ENCODE measurements around the gene DAND5.

The DAND5 gene

DNA sequence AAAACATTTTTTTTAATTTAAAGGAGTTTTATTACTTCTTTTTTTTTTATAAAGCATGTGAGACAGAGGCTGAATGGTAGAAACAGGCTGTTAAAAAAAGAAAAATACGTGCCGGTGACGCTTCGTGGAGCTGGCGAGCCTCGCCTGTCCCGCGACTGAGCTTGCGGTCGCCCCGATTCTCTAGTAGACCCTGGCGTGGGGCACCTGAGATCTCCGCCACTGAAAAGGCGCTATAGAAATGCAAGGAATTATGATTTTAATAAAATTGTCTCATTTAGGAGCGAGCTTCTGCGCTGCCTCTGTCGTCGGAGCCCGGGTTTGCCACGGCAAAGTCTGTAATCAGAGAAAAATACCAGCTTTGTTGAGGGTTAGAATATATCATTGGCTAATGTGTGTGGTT is 44.3 kb downstream of the DAND5 start:
- H3K4me3 ChIP-seq (ENCODE audit: low read depth, low read length): peak overlapping the region; percentile 16

DNA sequence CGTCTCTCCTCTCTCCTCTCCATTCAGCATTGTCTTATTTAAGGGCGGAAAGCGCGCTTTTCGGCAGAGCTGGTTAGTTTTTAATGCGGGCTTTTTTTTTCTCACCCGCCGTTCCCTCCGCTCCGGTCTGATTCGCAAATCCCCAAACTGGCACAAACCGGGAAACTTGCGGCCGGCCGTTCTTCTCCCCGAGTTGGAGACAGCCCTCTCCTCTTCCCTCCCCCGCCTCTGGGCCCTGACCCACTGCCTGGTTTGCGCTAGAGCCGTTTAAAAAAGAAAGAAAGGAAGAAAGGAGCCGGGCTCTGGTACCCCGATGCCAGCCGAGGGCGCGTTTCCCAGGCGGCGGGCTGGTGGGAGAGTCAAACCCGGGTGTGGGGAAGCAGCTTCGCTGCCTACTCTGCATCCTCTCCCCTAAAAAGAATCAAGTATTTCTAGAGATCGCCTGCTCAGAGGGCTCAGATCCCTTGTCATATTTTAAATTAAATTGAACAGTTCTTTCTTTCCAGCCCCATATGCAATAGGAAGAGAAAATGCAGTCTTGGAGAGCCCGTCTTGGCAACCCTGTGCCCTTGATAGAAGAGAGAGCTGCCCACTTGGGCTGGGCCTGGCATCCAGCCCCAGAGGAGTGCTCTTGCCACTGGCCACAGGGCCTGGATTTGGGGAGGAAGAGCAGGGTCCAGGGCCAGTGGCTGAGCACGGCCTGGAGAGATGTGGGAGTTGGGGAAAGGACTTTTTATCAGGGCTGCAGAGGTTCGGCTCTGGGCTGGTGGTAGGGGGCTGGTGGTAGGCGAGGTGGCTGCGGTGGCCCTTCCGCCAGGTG is 44.9 kb downstream of the DAND5 start:
- no peak for TF ChIP-seq CTCF (IDR thresholded peaks at IDR 0.05; ENCODE audit: low read depth, low read length)
- in situ Hi-C loops (cut with HindIII; ENCODE audit: low sequenced_read_pairs): no loop called here
- H3K4me3 ChIP-seq (ENCODE audit: low read depth, low read length): peak overlapping the region; percentile 16
- DNase-seq (ENCODE audit: low read depth, low spot score): no peak

More for the DNA sequence above, 44.3 kb downstream of the DAND5 start:
- no peak for TF ChIP-seq CTCF (IDR thresholded peaks at IDR 0.05; ENCODE audit: low read depth, low read length)
- no peak for DNase-seq (ENCODE audit: low read depth, low spot score)
- in situ Hi-C loops (cut with HindIII; ENCODE audit: low sequenced_read_pairs): no loop called here

- no peak for TF ChIP-seq CTCF (IDR thresholded peaks at IDR 0.05; ENCODE audit: low read depth, low read length)
- in situ Hi-C loops (cut with HindIII; ENCODE audit: low sequenced_read_pairs): no loop called here
- no peak overlapping the region for H3K4me3 ChIP-seq (ENCODE audit: low read depth, low read length)
These were observed 45.5 kb downstream of the DAND5 start for GRCh38 chr19:13014921-13015280.

DNA sequence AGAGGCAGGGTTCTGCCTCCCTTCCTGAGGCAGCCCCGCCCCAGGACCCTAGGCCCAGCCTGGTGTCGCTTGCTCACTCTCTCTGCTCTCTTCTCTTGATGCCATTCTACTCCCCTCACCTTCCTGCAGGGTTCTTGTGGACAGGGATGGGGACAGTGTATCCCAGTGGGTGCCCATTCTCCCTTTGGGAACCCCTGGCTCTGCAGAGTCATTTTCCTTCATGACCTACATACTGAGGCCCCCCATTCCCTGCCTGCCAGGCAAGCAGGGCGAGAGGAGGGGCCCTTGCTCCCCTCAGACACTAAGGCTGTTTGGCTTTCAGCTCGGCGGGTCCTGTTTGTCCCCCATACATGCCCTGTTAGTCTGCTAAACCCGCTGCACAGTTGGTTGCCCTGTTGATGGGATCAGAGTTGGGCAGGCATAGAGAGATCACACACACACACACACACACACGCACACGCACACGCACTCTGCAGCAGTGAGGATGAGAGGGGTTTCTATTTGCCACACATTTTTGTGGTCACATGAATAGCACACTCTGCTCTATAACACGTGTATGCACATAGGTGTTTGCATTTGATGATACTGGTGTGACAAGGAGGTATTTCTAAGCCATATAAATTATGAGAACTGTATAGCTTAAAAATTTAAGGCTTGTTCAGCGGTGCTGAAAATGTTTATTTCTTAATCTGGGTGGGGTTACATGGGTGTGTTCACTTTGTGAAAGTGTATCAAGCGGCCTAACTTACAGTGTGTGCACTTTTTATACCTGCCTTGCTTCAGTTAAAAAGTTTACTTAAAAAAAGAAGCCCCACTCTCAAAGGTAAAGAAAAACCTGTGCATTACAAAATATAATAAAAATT is 46.2 kb downstream of the DAND5 start:
- no peak for TF ChIP-seq CTCF (IDR thresholded peaks at IDR 0.05; ENCODE audit: low read depth, low read length)
- no peak overlapping the region for H3K4me3 ChIP-seq (ENCODE audit: low read depth, low read length)
- in situ Hi-C loops (cut with HindIII; ENCODE audit: low sequenced_read_pairs): no loop called here
- no peak for DNase-seq (ENCODE audit: low read depth, low spot score)

More at GRCh38 chr19:13014921-13015280, 45.5 kb downstream of the DAND5 start:
- DNase-seq (ENCODE audit: low read depth, low spot score): no peak

DNA sequence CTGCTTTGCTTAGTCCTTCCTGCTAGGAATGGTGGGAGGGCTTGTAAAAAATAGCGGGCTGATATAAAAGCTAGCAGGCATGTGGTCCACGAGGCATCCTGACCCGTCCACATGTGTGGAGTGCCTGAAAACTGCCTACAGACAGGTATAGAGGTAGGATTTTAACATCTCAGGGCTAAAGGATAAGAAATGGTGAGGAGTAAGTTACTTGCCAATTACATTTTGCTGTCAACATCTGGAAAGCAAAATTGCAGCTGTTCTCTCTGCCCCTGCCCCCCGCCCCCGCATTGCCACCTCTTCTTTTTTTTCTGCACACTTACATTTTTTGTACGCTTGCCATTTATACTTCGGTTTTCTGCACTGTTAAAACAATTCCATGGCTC is 46.9 kb downstream of the DAND5 start:
- no peak overlapping the region for H3K4me3 ChIP-seq (ENCODE audit: low read depth, low read length)

More for the DNA sequence above, 46.9 kb downstream of the DAND5 start:
- TF ChIP-seq CTCF (IDR thresholded peaks at IDR 0.05; ENCODE audit: low read depth, low read length): no peak
- no peak for DNase-seq (ENCODE audit: low read depth, low spot score)
- in situ Hi-C loops (cut with HindIII; ENCODE audit: low sequenced_read_pairs): no loop called here

Measured in astrocyte of the spinal cord (primary cell).